Measurements from ENCODE around the gene NFKBIB. TPM values are rescaled to one million over a fixed set of nuclear protein-coding genes. Genes with fewer than 3 reads are reported as not detected.

The NFKBIB gene
- total RNA-seq, 1 donor from 2014 or later, result 8.3 TPM

- no peak for TF ChIP-seq CTCF (IDR thresholded peaks at IDR 0.05)
- no peak for TF ChIP-seq EZH2phosphoT487 (IDR thresholded peaks at IDR 0.05)
- no peak for TF ChIP-seq EZH2 (IDR thresholded peaks at IDR 0.05)
Measured at GRCh38 chr19:38922482-38922881, 22.7 kb downstream of the NFKBIB start.

GRCh38 chr19:38924388-38924787 lies 24.6 kb downstream of the NFKBIB start:
- Histone ChIP-seq H4K20me1 (ENCODE audit: low read depth) (no peaks in the 10 kb centered on the region), H3K9ac (no peak overlapping the region), H3K4me2 (no peak overlapping the region), H3K4me1 (no peaks in the 10 kb centered on the region), H3K79me2 (ENCODE audit: low read depth) (peaks cover 24% of the 10 kb centered on the region), H3K4me3 (no peak overlapping the region), H3K36me3 (no peaks in the 10 kb centered on the region), H2AFZ (replicated peaks) (no peak overlapping the region), H3F3A (ENCODE audit: low read depth) (no peaks in the 10 kb centered on the region), H3K27me3 (no peaks in the 10 kb centered on the region), H3K27ac (no peak overlapping the region), H3K9me3 (ENCODE audit: low read depth) (no peaks in the 10 kb centered on the region)
- Mint-ChIP-seq H3K27ac (no peak overlapping the region), H3K4me3 (no peak overlapping the region), H3K4me1 (no peaks in the 10 kb centered on the region), H3K36me3 (peaks cover 12% of the 10 kb centered on the region), H3K27me3 (ENCODE audit: insufficient read depth, low read depth) (no peaks in the 10 kb centered on the region), H3K9me3 (no peaks in the 10 kb centered on the region)
- no peak for DNase-seq (ENCODE audit: low spot score)
- TF ChIP-seq CTCF (IDR thresholded peaks at IDR 0.05), result no peak
- TF ChIP-seq EZH2 (IDR thresholded peaks at IDR 0.05), result no peak
- TF ChIP-seq EZH2phosphoT487 (IDR thresholded peaks at IDR 0.05), result no peak

More at GRCh38 chr19:38922482-38922881, 22.7 kb downstream of the NFKBIB start:
- Mint-ChIP-seq H3K27me3 (ENCODE audit: insufficient read depth, low read depth) (no peaks in the 10 kb centered on the region), H3K36me3 (peaks cover 12% of the 10 kb centered on the region), H3K9me3 (no peaks in the 10 kb centered on the region), H3K27ac (no peak overlapping the region), H3K4me3 (no peak overlapping the region), H3K4me1 (no peaks in the 10 kb centered on the region)
- H3F3A ChIP-seq (ENCODE audit: low read depth), result no peaks in the 10 kb centered on the region
- no peak for DNase-seq (ENCODE audit: low spot score)
- peaks cover 5% of the 10 kb centered on the region for H3K79me2 ChIP-seq (ENCODE audit: low read depth)
- H2AFZ ChIP-seq (replicated peaks), result no peak overlapping the region
- no peak overlapping the region for H3K4me2 ChIP-seq
- no peak overlapping the region for H3K27ac ChIP-seq
- no peaks in the 10 kb centered on the region for H3K4me1 ChIP-seq
- H3K9ac ChIP-seq, result no peak overlapping the region
- H4K20me1 ChIP-seq (ENCODE audit: low read depth), result no peaks in the 10 kb centered on the region
- H3K9me3 ChIP-seq (ENCODE audit: low read depth), result no peaks in the 10 kb centered on the region
- no peak overlapping the region for H3K4me3 ChIP-seq
- H3K36me3 ChIP-seq, result no peaks in the 10 kb centered on the region
- H3K27me3 ChIP-seq, result no peaks in the 10 kb centered on the region

GRCh38 chr19:38928391-38929001 lies 28.7 kb downstream of the NFKBIB start:
- Histone ChIP-seq H3K4me1 (peaks cover 9% of the 10 kb centered on the region), H3K36me3 (no peaks in the 10 kb centered on the region), H3K79me2 (ENCODE audit: low read depth) (peaks cover 48% of the 10 kb centered on the region), H3K9me3 (ENCODE audit: low read depth) (no peaks in the 10 kb centered on the region), H3F3A (ENCODE audit: low read depth) (no peaks in the 10 kb centered on the region), H4K20me1 (ENCODE audit: low read depth) (no peaks in the 10 kb centered on the region), H3K4me3 (no peak overlapping the region), H3K4me2 (no peak overlapping the region), H3K27me3 (no peaks in the 10 kb centered on the region), H3K9ac (no peak overlapping the region), H3K27ac (no peak overlapping the region), H2AFZ (replicated peaks) (no peak overlapping the region)
- peaks cover 2% of the 10 kb centered on the region for H3K27me3 Mint-ChIP-seq (ENCODE audit: insufficient read depth, low read depth)
- TF ChIP-seq EZH2 (IDR thresholded peaks at IDR 0.05), result no peak
- no peak for TF ChIP-seq EZH2phosphoT487 (IDR thresholded peaks at IDR 0.05)
- no peak for TF ChIP-seq CTCF (IDR thresholded peaks at IDR 0.05)
- H3K4me3 Mint-ChIP-seq, result no peak overlapping the region
- H3K9me3 Mint-ChIP-seq, result peaks cover 3% of the 10 kb centered on the region
- DNase-seq (ENCODE audit: low spot score), result no peak
- H3K4me1 Mint-ChIP-seq, result peaks cover 19% of the 10 kb centered on the region
- H3K27ac Mint-ChIP-seq, result no peak overlapping the region
- H3K36me3 Mint-ChIP-seq, result peaks cover 8% of the 10 kb centered on the region

Data from neural progenitor cell (in vitro differentiated cells).